Nephron progenitor cell (in vitro differentiated cells): ENCODE results near the gene SLC18A3.

Experiments used
- DNase-seq: peaks from one replicate; pipeline ENCODE4 v3.0.0; 2021
- H3K27ac Mint-ChIP-seq: 2 replicates; pipeline ENCODE4 v1.8.0; 2021; ENCODE audit warnings: mild to moderate bottlenecking, moderate library complexity, mixed read lengths
- H3K27me3 Mint-ChIP-seq: 2 replicates; pipeline ENCODE4 v1.8.0; 2021; ENCODE audit warnings: mild to moderate bottlenecking, low read depth, mixed read lengths; ENCODE audit not compliant: poor library complexity
- H3K36me3 Mint-ChIP-seq: 2 replicates; pipeline ENCODE4 v1.8.0; 2021; ENCODE audit warnings: low read depth, mixed read lengths
- H3K4me1 Mint-ChIP-seq: 2 replicates; pipeline ENCODE4 v1.8.0; 2021; ENCODE audit warnings: mixed read lengths
- H3K4me3 Mint-ChIP-seq: 2 replicates; pipeline ENCODE4 v1.8.0; 2021; ENCODE audit warnings: mild to moderate bottlenecking, moderate library complexity, mixed read lengths
- H3K9me3 Mint-ChIP-seq: 2 replicates; pipeline ENCODE4 v1.8.0; 2021; ENCODE audit warnings: mild to moderate bottlenecking, moderate library complexity, mixed read lengths
- CTCF ChIP-seq: fragments of 200-600 bp; sonication (generic); IDR thresholded peaks from 2 replicates; pipeline ENCODE4 v1.5.0; 2021; ENCODE audit warnings: antibody characterized with exemption

The SLC18A3 gene

DNA sequence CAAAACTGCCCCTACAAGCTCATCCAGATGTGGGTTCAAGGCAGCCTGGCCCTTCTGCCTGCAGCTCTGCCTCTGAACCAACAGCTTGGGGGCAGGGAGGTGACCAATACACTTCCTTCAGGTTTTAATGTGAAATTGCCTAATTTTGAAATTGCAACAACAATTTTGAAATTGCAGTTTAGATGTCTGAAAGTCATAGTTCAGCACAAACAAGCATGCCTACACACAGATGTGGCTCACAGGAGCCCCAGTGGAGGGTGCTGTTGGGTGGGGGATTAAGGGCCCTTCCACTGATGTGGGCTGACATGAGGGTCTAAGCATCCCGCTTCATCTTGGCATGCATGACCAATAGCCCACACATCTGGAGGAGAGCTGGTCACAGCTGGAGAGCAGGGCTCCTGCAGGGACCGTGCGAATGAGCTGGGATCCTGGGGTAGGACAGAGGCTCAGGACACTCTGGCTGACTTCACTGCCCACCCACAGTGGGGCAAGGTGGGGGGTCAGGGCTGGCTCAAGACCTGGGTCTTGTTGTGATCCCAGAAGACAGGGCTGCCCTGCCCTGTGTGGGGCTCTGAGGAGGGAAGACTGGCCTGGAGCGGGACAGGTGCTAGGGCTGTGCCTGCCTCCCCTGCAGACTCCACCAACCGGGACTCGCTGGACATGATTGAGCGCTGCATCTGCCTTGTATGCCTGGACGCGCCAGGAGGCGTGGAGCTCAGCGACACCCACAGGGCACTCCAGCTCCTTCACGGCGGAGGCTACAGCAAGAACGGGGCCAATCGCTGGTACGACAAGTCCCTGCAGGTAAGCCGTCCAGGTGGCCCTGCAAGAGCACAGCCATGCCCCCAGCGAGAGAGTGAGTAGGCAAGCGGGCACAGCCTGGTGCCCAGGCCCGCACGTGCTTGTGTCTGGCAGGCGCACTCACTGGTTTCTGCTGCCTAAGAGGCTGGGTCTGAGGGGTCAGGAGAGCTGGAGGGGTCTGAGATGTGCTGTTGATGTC is 36.1 kb downstream of the SLC18A3 start:
- no peaks in the 10 kb centered on the region for H3K36me3 Mint-ChIP-seq
- H3K4me1 Mint-ChIP-seq = peaks cover 19% of the 10 kb centered on the region
- TF ChIP-seq CTCF = no peak
- no peak overlapping the region for H3K4me3 Mint-ChIP-seq
- no peak overlapping the region for H3K27ac Mint-ChIP-seq
- DNase-seq = no peak
- H3K27me3 Mint-ChIP-seq = peaks cover 44% of the 10 kb centered on the region
- H3K9me3 Mint-ChIP-seq = no peaks in the 10 kb centered on the region

GRCh38 chr10:49647554-49647953 is 37.4 kb downstream of the SLC18A3 start:
- Mint-ChIP-seq H3K4me3 (no peak overlapping the region), H3K27ac (no peak overlapping the region), H3K27me3 (peaks cover 47% of the 10 kb centered on the region)

GRCh38 chr10:49647985-49648795 is 38.1 kb downstream of the SLC18A3 start:
- Mint-ChIP-seq H3K36me3 (no peaks in the 10 kb centered on the region), H3K4me3 (no peak overlapping the region), H3K4me1 (peaks cover 19% of the 10 kb centered on the region), H3K27ac (peak overlapping the region; percentile 81), H3K9me3 (no peaks in the 10 kb centered on the region), H3K27me3 (peaks cover 53% of the 10 kb centered on the region)
- TF ChIP-seq CTCF = no peak
- no peak for DNase-seq

More at GRCh38 chr10:49647554-49647953, 37.4 kb downstream of the SLC18A3 start:
- no peak for TF ChIP-seq CTCF
- Mint-ChIP-seq H3K36me3 (no peaks in the 10 kb centered on the region), H3K4me1 (peaks cover 19% of the 10 kb centered on the region), H3K9me3 (no peaks in the 10 kb centered on the region)
- no peak for DNase-seq

DNA sequence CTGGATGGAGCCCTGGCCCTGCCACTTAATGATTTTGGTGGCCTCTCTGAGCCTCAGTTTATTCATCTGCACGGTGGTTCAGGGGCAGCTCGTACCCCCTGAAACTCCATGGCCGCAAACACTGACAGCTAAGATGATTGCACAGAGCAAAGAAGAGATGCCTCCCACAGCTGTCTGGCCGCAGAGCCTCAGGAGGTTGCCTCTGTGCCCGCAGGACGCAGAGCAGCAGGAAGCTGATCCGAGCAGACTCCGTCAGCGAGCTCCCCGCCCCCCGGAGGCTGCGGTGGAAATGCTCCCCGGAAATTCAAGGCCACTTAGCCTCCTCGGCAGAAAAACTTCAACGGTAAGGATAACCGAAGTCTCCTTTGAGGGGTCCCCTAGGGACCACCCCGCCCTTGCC is 39.2 kb downstream of the SLC18A3 start:
- no peak for TF ChIP-seq CTCF
- Mint-ChIP-seq H3K4me1 (peaks cover 19% of the 10 kb centered on the region), H3K9me3 (no peaks in the 10 kb centered on the region), H3K4me3 (no peak overlapping the region), H3K27me3 (peaks cover 52% of the 10 kb centered on the region), H3K36me3 (no peaks in the 10 kb centered on the region), H3K27ac (no peak overlapping the region)
- DNase-seq = peak; percentile 36

DNA sequence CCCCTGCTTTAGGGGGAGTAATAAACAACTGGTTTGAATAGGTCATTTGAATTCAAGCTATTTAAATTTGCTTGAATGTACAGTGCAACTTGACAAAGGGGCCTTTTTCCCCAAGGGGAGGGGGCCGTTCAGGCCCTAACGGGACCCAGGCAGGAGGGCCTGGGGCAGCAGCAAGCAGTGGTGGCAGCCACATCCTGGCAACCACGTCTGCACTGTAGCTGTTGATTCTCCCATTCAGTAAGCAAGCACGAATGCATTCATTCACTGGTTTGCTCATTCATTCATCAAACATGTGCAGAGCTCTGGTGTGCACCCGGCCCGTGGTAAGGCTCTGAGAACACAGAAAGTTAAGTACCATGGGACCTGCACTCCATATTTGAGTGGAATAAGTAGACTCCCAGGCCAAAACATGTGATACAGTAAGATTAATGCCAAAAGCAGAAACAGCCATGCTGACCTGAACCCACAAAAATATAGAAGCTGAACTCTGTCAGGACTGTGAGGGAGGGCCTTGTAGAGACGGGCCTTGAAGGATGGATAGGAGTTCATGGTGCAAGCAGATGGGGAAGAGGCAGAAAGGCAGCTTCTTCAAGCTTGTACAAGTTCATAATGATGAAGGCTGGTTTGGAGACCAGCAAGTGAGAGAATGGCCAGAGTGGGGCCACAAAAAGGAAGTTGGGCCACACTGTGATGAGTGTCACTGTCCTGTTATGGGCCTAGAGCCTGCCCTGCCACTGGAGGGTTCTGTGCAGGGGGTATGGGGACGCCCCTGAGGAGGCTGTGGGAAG is 40.0 kb downstream of the SLC18A3 start:
- peaks cover 43% of the 10 kb centered on the region for H3K27me3 Mint-ChIP-seq

More for the DNA sequence above, 40.0 kb downstream of the SLC18A3 start:
- Mint-ChIP-seq H3K27ac (no peak overlapping the region), H3K9me3 (no peaks in the 10 kb centered on the region), H3K4me1 (peaks cover 19% of the 10 kb centered on the region), H3K4me3 (no peak overlapping the region), H3K36me3 (no peaks in the 10 kb centered on the region)
- DNase-seq = no peak
- no peak for TF ChIP-seq CTCF
